HG03095 (cell line): Measurements from ENCODE around the gene UVSSA.
"Not testable (repeated sequence)": the region's sequence is repeated elsewhere in the genome, so short reads cannot be mapped to it uniquely, and the experiment has no call there.

Source experiments
- ATAC-seq: cut with Tn5 transposase; IDR thresholded peaks from one replicate; pipeline ENCODE4 v1.9.1; 2021; ENCODE audit warnings: moderate library complexity; ENCODE audit not compliant: unreplicated experiment

UVSSA gene

DNA sequence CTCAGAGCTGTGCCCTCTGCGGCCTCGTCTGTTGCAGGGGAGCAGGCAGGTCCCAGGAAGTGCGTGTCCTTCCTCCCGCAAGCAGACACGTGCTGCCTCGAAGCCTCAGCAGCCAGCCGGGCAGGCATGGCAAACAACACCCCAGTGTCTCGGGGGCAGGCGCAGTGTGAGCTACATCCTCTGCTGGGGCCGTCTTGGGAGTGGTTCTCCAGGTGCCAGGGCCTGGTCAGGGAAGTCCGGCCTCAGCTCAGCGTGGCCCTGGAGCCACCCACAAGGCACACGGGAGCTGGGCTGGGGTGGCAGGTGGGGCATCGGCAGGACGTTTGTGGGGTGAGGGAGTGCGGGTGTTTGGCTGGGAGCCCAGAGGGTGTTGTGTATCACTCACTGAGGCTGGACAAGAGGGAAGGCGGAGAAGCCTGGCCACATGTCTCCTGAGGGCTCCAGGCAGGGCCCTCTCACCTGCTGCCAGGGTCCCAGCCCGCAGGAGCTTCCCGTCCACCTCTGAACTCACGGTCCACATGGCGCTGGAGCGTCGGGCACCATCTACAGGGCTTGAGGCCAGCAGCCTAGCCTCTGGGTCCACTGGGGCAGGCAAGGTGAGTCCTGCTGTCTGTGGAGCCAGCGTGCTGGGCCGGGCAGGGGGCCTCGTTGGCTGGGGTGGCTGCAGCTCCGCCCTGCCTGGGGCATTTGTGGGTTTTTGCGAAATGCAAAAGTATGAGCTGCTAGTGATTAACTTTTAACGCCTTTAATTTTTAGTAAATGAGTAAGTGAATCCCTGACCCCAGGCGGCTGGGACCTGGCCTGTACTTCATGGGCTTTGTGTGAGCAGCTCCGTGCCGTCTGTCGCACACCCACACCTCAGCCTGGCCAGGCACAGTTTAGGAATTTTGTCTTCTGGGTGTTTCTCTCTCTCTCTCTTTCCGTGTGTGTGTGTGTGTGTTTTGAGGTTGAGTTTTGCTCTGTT lies 17.3 kb upstream of the UVSSA start:
- no peak for ATAC-seq

DNA sequence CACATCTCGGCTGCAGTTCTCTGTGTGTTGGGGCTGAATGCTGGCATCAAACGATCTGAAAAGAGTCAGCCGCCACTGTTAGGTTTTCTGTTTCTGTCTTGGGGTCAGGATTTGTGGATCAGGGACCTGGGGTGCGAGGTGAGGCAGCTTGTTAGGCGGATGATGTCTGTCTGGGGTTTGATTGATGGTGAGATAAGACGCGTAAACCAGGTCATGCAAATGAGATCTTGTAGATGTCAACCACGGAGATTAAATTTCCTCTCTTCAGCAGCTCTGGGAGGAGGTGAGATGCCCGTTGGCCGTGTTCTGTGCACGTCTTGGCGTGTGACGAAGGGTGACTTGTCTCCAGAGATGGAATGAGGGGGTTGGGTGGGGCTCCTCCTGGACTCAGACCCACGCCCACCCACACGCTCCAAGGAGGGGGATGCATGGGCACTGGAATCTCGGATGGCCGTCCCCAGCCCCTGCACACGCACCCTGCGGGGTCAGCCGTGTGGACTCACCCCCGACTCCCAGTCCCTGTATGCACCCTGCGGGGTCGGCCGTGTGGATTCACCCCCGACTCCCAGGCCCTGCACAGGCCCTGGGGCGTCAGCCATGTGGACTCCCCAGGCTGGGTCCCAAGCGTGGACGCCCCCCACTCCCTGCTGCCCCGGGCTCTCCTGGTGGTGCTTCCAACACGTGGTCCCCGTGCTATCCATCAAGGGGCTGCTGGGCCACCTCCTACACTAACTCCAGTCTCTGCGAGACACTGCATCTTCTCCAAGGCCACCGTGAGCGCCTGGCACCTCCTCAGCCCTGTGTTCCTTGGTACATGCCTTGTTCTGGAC lies 16.0 kb upstream of the UVSSA start:
- ATAC-seq, result no peak

DNA sequence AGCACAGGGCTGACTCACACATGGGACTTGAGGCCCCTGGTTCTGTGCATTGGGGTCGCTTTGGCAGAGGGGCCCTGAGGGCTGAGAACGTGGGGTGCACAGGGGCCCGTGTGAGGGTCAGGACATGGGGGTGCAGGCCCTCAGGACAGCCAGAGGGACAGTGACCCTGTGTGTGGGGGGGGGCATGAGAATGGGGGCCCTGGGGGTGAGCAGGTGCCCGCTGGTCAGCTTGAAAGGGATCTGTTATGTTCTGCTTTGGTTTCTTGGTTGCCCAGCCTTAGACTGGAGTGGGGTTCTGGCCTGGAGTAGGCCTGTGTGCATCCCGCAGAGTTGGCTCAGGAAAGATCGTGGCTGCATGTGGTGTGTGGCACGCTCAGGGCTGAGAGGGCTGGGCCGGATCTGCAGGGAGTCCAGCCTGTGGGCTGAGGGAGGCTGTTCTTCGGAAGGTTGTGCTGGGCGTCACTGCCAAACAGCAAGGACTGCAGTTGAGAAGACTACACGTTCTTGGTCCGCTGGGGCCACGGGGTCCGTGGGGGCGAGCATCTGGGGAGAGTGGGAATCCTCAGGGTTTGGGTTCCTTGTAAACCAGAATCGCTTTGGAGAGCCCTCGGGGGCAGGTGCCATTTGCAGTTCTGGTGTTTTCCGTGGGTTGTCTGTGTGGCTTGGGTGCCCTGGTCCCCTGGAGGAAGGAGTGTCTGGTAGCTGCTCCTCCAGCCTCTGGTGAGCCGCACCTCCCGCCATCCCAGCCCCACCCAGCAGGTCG lies 15.2 kb upstream of the UVSSA start:
- no peak for ATAC-seq

DNA sequence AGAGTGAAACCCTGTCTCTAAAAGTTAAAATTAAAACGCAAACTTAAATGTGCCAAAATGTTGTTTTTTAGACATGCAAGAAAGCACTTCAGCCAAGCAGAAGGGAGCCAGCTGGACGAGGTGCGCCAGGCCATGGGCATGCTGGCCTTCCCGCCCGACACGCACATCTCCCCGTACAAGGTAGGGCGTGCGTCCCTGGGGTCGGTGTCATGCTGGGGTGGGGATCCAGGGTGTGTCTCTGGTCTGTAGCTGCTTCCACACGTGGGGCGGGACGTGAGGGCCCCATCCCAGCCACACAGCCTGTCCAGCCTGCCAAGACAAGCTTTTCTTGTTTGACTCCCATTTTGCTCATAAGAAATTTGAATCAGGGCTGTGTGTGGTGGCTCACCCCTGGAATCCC lies 14.3 kb upstream of the UVSSA start:
- ATAC-seq, result no peak

GRCh38 chr4:1333256-1333655 lies 13.8 kb upstream of the UVSSA start:
- no peak for ATAC-seq

- ATAC-seq, result not testable (repeated sequence)
Observed at GRCh38 chr4:1333851-1334578, 13.0 kb upstream of the UVSSA start.

- no peak for ATAC-seq
Observed at GRCh38 chr4:1334579-1334895, 12.5 kb upstream of the UVSSA start.

DNA sequence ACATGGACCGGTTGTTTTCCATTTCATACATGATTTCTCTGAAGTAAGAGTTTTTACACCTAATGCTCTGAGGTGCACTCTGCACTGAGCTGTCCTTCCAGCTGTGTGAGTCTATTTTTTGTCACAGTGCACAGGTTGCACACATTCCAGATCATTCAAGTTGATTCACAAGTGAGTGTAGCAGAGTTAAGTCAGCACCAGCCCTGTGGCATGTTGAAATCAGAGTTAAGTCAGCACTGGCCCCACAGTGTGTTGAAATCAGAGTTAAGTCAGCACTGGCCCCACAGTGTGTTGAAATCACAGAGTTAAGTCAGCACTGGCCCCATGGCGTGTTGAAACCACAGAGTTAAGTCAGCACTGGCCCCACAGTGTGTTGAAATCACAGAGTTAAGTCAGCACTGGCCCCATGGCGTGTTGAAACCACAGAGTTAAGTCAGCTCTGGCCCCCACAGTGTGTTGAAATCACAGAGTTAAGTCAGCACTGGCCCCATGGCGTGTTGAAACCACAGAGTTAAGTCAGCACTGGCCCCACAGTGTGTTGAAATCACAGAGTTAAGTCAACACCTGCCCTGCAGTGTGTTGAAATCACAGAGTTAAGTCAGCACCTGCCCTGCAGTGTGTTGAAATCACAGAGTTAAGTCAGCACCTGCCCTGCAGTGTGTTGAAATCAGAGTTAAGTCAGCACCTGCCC lies 11.7 kb upstream of the UVSSA start:
- ATAC-seq, result not testable (repeated sequence)

- no peak for ATAC-seq
Observed at GRCh38 chr4:1336088-1336491, 10.9 kb upstream of the UVSSA start.

GRCh38 chr4:1337376-1337831 lies 9.6 kb upstream of the UVSSA start:
- no peak for ATAC-seq

DNA sequence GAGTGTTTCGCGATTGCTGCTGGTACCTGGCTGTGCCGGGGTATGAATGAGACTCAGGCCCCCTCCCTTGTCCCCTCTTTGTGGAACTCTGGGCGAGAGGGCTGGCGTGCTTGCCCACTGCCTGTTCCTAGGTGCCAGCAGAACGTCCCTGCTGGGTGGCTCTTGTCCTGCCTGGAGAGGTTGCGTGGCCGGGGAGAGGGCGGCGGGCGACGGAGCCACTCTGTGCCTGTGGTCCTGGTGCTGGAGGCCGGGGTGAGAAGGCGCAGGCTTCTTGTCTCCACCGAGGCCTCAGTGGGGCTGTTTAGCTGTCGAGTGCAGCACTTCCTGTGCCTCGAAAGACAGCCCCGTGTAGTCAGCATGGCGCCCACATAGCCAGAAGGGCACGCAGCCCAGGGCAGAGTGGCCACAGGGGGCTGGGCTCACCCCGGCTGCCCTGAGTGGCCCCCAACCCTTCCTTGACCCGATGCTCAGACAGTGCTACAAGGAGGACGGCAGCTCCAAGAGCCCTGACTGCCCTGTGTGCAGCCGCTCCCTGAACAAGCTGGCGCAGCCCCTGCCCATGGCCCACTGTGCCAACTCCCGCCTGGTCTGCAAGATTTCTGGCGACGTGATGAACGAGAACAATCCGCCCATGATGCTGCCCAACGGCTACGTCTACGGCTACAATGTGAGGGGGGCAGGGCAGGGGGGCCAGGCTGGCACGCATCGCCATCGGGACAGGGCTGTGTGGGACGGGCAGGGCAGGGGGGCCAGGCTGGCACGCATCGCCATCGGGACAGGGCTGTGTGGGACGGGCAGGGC lies 8.9 kb upstream of the UVSSA start:
- ATAC-seq, result no peak

DNA sequence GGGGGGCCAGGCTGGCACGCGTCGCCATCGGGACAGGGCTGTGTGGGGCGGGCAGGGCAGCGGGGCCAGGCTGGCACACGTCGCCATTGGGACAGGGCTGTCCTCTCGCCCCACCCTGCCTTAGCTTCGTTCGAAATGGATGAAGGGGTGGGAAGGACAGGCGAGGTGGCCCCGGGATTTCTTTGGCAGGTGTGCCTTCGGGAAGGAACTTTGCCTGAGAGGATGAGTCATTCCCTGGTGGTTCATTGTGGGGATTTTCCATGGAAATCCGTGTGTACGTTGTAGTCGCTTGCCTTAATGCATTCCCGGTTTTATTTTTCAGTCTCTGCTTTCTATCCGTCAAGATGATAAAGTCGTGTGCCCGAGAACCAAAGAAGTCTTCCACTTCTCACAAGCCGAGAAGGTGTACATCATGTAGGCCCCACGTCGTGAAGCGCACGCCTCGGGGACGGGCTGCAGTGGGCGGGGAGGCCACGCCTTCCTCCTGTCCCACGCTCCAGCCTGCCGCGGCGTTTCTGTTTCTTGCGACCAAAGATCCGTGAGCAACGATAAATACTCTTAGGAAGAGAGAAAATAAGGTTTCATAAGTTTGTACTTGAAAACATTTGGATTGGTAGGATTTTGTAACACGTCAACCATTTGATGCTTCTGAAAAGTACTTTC lies 8.1 kb upstream of the UVSSA start:
- no peak for ATAC-seq

- ATAC-seq, result no peak
Observed at GRCh38 chr4:1339489-1339888, 7.5 kb upstream of the UVSSA start.

DNA sequence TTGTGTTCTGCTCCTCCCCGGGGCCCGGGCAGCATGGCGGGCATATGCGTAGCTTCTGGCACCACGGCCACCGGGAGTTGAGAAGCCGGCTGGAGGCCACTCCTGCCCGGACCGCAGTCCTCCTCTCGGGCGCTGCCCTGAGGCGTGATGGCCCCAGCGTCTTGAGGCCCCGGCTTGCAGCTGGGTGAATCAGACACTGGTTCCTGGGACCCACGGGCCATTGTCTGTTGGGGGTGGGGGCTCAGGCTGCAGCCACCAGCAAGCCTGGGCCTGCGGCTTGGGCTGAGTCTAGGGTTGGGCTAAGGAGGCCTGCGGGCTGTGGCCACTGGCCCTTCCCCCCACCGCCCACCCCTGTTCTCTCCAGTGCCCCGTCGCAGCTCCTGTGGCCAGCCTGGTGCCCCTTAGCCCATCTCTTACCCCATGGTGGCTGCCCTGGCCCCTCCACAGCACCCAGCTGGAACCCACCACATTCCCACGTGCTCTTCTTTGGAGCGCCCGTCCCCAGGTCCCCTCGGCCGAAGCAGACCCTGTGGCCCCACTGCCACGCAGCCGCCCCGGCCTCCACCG lies 6.7 kb upstream of the UVSSA start:
- no peak for ATAC-seq

DNA sequence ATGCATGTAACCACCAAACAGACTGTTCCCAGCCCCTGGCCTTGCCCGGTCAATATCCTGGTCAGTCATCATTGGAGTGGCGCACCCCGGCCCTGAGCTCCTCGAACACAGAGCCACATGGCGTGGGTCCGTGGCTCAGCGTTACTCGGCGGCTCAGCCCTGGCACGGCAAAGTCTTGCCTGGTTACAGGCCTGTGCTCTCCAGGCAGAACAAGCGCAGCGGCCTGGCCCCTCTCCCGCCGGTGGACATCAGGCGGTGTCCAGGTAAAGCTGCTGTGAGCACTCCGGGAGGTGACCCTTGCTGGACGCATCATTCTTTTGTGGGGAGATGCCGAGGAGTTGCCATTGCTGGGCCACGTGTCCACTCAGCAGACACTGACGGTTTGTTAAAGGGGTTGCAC lies 6.1 kb upstream of the UVSSA start:
- ATAC-seq, result no peak

DNA sequence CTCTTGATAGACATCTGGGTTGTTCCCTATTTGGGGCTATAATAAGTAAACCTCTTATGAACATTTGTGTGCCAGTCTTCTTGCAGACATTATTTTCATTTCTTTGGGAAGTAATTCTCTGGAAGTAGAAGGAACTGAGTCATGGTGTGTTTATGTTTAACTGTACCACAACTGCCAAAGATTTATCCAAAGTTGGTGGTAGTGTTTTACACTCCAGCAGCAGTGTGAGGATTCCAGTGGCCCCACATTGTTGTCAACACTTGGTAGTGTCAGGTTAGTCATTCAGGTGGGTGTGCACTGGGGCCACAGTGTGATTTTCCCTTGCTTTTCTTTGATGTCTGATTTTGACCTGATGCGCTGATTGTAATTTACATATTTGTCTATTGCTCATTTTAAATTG lies 5.0 kb upstream of the UVSSA start:
- no peak for ATAC-seq

- no peak for ATAC-seq
Observed at GRCh38 chr4:1344696-1345095, 2.3 kb upstream of the UVSSA start.
